Activated CD4-positive, alpha-beta T cell treated with anti-CD3 and anti-CD28 coated beads, Interleukin-2, amount 50 U/mL, for 16 hours (primary cell): Measurements from ENCODE around the gene SLC37A4.
"Not testable (repeated sequence)": the region's sequence is repeated elsewhere in the genome, so short reads cannot be mapped to it uniquely, and the experiment has no call there.

Experiments used
- DNase-seq: peaks from one replicate; pipeline ENCODE4 v3.0.0-alpha.2; 2020

Gene SLC37A4

GRCh38 chr11:119041821-119042514 lies 11.3 kb upstream of the SLC37A4 start:
- DNase-seq = no peak

GRCh38 chr11:119039471-119039870 lies 8.8 kb upstream of the SLC37A4 start:
- not testable (repeated sequence) for DNase-seq

GRCh38 chr11:119038884-119039283 lies 8.2 kb upstream of the SLC37A4 start:
- DNase-seq = no peak

GRCh38 chr11:119034813-119035212 lies 4.1 kb upstream of the SLC37A4 start:
- DNase-seq = no peak

- not testable (repeated sequence) for DNase-seq
Observed at GRCh38 chr11:119033421-119033820, 2.7 kb upstream of the SLC37A4 start.

GRCh38 chr11:119031912-119032280 lies 1.2 kb upstream of the SLC37A4 start:
- DNase-seq = no peak

- DNase-seq = no peak
Observed at GRCh38 chr11:119030029-119030328, 698 bp downstream of the SLC37A4 start.

- DNase-seq = peak; percentile 31
Observed at GRCh38 chr11:119029340-119030028, 1.2 kb downstream of the SLC37A4 start.

GRCh38 chr11:119029069-119029339 lies 1.7 kb downstream of the SLC37A4 start:
- no peak for DNase-seq

- DNase-seq = no peak
Observed at GRCh38 chr11:119028346-119029068, 2.2 kb downstream of the SLC37A4 start.

- no peak for DNase-seq
Observed at GRCh38 chr11:119027561-119028345, 2.9 kb downstream of the SLC37A4 start.

GRCh38 chr11:119026970-119027369 lies 3.7 kb downstream of the SLC37A4 start:
- no peak for DNase-seq

- DNase-seq = no peak
Observed at GRCh38 chr11:119025978-119026766, 4.5 kb downstream of the SLC37A4 start.

- no peak for DNase-seq
Observed at GRCh38 chr11:119025541-119025940, 5.1 kb downstream of the SLC37A4 start.

- no peak for DNase-seq
Observed at GRCh38 chr11:119025099-119025473, 5.6 kb downstream of the SLC37A4 start.

GRCh38 chr11:119024430-119025098 lies 6.1 kb downstream of the SLC37A4 start:
- DNase-seq = no peak

- no peak for DNase-seq
Observed at GRCh38 chr11:119023741-119024140, 6.9 kb downstream of the SLC37A4 start.

- DNase-seq = no peak
Observed at GRCh38 chr11:119021631-119022030, 9.0 kb downstream of the SLC37A4 start.

GRCh38 chr11:119019996-119020395 lies 10.7 kb downstream of the SLC37A4 start:
- DNase-seq = no peak

- DNase-seq = peak; percentile 97
Observed at GRCh38 chr11:119018074-119018938, 12.4 kb downstream of the SLC37A4 start, which contains the start of the genes RPS25 and TRAPPC4. RPS25 (minus strand) TSS chr11:119018343; CDS start chr11:119018284, 59 bp downstream. TRAPPC4 (plus strand) TSS chr11:119018766; CDS start chr11:119018796, 30 bp downstream.

GRCh38 chr11:119017377-119017776 lies 13.3 kb downstream of the SLC37A4 start:
- DNase-seq = not testable (repeated sequence)
